HG03159 (cell line): ENCODE data around the gene TIMMDC1.
"Not testable (repeated sequence)": the region's sequence is repeated elsewhere in the genome, so short reads cannot be mapped to it uniquely, and the experiment has no call there.

Experiments
- ATAC-seq: cut with Tn5 transposase; IDR thresholded peaks from one replicate; pipeline ENCODE4 v1.9.1; 2021; ENCODE audit warnings: mild to moderate bottlenecking, moderate library complexity; ENCODE audit not compliant: unreplicated experiment

Gene TIMMDC1

GRCh38 chr3:119553823-119554415, 55.6 kb downstream of the TIMMDC1 start:
- ATAC-seq: no peak

- no peak for ATAC-seq
These were observed 57.0 kb downstream of the TIMMDC1 start for GRCh38 chr3:119555309-119555735.

GRCh38 chr3:119555929-119556328, 57.6 kb downstream of the TIMMDC1 start:
- ATAC-seq: no peak

GRCh38 chr3:119557192-119557876, 59.0 kb downstream of the TIMMDC1 start:
- ATAC-seq: no peak

GRCh38 chr3:119557877-119558269, 59.5 kb downstream of the TIMMDC1 start:
- no peak for ATAC-seq

GRCh38 chr3:119558626-119559317, 60.4 kb downstream of the TIMMDC1 start:
- no peak for ATAC-seq

DNA sequence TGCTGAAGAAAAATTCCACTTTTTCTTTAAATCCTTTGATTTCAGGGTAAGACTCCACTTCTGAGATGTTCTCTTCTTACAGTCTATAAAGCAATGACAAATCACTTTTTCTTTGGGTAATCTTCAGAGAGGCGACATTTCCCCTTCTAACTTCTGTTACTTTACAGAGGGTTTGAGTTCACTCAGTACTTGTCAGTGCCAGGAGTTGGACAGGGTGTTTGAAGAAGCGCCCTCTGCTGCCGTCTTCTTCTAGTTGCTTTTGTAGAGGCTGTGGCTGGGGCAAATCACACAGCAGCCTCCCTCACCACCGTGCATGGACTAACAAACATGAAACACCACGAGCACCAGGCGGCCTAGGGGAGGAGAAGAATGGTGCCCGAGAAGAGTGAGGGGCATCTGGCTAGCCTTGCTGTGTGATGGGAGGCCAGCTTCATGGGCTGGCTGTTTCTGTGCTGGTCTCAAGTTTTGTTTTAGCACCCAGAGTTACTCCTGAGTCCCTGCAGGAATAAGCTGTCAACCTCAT, 61.2 kb downstream of the TIMMDC1 start, which contains the start of gene CD80:
CD80 (minus strand) TSS at position 174 of the 523 bp plus-strand sequence. CDS start 1,886 bp downstream, outside the sequence.
- ATAC-seq: peak; percentile 55

DNA sequence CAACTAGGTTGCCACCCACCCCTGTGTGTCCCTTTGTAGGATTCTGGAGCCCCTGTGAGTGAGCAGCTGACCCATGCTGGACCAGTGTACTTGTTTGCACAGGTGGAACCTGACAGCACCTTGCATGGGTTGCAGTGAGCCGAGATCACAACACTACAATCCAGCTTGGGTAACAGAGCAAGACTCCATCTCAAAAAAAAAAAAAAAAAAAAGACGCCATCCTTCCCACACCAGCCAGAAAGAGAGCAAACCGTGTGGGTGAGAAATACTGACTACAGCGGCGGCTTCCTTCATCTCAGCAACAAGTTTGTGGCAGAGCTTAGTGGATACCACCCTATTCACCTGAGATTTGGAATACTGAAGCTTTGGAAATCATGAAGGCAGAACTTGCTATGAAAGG, 61.8 kb downstream of the TIMMDC1 start:
- ATAC-seq: no peak

- ATAC-seq: peak; percentile 71
These were observed 64.1 kb downstream of the TIMMDC1 start for GRCh38 chr3:119562307-119562961.

GRCh38 chr3:119563334-119563733, 65.0 kb downstream of the TIMMDC1 start:
- not testable (repeated sequence) for ATAC-seq

GRCh38 chr3:119569156-119569555, 70.8 kb downstream of the TIMMDC1 start:
- no peak for ATAC-seq

DNA sequence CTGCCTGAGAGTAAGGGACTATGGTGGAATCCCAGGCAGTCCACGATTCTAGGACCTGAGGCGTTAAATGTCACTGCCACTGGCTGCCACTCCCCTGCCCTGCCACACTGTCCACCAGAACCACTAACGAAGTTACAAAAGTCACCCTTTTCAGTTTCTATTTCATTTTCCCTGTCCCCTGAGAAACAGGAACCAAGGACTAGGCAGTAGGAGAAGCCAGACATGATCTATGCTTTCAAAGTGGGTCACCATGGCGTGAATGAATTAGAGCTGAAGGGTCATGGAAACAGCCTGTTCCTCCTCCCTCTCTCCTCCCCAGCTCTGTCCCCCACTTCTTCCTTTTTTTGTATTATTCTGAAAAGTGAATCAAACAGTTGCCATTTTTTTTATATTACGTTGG, 71.9 kb downstream of the TIMMDC1 start:
- ATAC-seq: peak; percentile 63

- ATAC-seq: no peak
These were observed 72.9 kb downstream of the TIMMDC1 start for GRCh38 chr3:119571230-119571629.

DNA sequence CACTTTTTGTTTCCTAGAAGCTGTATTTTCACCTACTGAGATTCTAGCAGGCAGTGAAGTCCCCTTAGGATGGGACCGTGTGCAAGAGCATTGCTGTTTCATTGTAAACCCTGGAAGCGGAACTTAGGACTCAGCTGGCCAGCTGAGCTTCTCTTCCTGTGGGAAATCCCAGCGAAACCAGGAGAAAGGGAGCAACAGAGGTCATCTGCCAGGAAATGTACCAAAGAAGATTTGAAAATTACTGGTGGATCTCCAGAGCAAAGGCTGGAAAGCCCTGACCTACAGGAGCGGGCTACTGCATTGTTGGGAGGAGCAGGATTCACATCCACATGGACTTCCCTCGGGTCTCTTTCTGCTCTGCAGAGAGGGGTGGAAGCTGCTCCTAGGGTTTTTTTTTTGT, 73.3 kb downstream of the TIMMDC1 start:
- ATAC-seq: no peak
